ENCODE data around the gene ECI2. TPM values are rescaled to one million over a fixed set of nuclear protein-coding genes. Genes with fewer than 3 reads are reported as not detected.

Gene ECI2
- total and polyA plus RNA-seq, 10 of the 15 experiments (the other 5 are each of a cell fraction or from before 2014, with no cell fraction given): 38.7 to 129 (median 60.1) TPM

DNA sequence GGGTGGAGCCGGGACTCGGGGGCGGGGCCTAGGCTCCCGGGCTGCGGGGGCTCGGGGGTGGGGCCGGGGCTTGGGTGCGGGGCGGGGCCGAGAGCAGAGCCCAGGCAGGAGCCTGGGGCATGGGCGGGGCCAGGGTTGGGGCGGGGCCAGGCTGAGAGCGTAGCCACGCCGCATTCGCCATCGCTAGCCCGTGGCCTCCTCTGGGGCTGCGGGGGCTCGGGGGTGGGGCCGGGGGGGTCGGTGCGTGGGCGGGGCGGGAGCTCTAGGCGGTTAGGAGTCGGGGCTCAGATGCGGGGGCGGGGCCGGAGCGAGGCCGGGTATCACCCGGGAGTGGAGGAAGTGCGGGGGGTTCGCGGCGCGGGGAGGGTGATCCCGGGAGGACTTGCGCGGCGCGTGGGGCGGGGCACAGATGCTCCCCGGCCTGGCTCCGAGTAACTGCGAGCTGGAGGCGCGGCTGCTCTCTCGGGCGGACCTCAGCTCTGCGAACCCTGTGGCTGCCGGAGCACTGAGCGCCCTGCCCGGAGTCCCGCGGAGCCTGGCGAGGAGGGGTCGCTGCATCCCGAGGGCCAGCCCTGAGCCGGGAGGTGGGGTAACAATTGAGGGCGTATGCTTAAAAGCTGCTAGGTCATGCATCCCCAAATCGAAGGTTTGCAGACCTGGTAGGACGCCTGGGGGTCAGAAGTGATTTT is 434 bp upstream of the ECI2 start:
- BruUV-seq (replicated peaks): no TSS peak
- peaks cover 8% of the 10 kb centered on the region for H3K79me2 ChIP-seq (ENCODE audit: control insufficient read depth, insufficient read depth, low read length)
- in situ Hi-C loops (cut with MboI): no loop called here
- intact Hi-C loops (cut with micrococcal nuclease; ENCODE audit: unreplicated experiment): loop anchor here (5.0 kb wide), 1 partner anchor 114 kb away; a partner anchor contains a TSS
- H3K27me3 ChIP-seq (replicated peaks in 1 of 2; ENCODE audit: control insufficient read depth in 2 of 2, insufficient read depth in 2 of 2, low read length in 1 of 2): no peaks in the 10 kb centered on the region
- H3K36me3 ChIP-seq (ENCODE audit: control insufficient read depth in 2 of 2, insufficient read depth in 2 of 2, low read length in 1 of 2): no peaks in the 10 kb centered on the region
- peak; percentile 92 for ATAC-seq
- CTCF ChIA-PET: interaction anchor here (0.7 to 3.8 kb wide), 5 partner anchors 19 to 115 kb away, joined by 3 to 32 read pairs (median 4); a partner anchor contains a TSS
- peaks cover 11% of the 10 kb centered on the region for H3K4me1 ChIP-seq (ENCODE audit: control insufficient read depth, insufficient read depth, low read length)
- peak overlapping the region; percentile 85 for H3K4me2 ChIP-seq (ENCODE audit: control insufficient read depth, insufficient read depth)
- H3K4me3 ChIP-seq: peak overlapping the region; percentile 83
- H3K9me3 ChIP-seq (replicated peaks; ENCODE audit: control insufficient read depth, insufficient read depth, low read length): no peaks in the 10 kb centered on the region
- SMC1A ChIA-PET (ENCODE audit: uncharacterized antibody, unreplicated experiment): interaction anchor here (1.2 to 8.3 kb wide), 3 partner anchors 19 to 114 kb away, joined by 3 to 83 read pairs (median 4); no protein-coding TSS in a partner anchor
- POLR2A ChIA-PET: interaction anchor here (0.5 to 3.8 kb wide), 3 partner anchors 113 to 936 kb away, joined by 3 to 29 read pairs (median 3); a partner anchor contains a TSS
- peak; percentile 49 for DNase-seq (ENCODE audit: low read depth, low spot score)
- H2AFZ ChIP-seq (ENCODE audit: control insufficient read depth, low read depth, low read length): peak overlapping the region; percentile 76
- H3K9ac ChIP-seq (ENCODE audit: control insufficient read depth, insufficient read depth, low read length): peak overlapping the region; percentile 57
- FAIRE-seq: no peak
- no peaks in the 10 kb centered on the region for H4K20me1 ChIP-seq (ENCODE audit: control insufficient read depth, insufficient read depth)
- WGBS (ENCODE audit: insufficient coverage, insufficient replicate concordance, low lambda C conversion rate, missing lambda C conversion rate): under 1% methylated on average over 20 of the region's 64 CpGs
- RAD21 ChIA-PET (ENCODE audit: unreplicated experiment): interaction anchor here (0.6 to 3.5 kb wide), 9 partner anchors 13 to 1195 kb away, joined by 3 to 32 read pairs (median 4); a partner anchor contains a TSS
- H3K27ac ChIP-seq (ENCODE audit: control insufficient read depth, insufficient read depth): peak overlapping the region; percentile 57
- TF ChIP-seq IKZF1 (conservative IDR thresholded peaks at IDR 0.05): peak; percentile 45
- peak; percentile 88; the same call in 1 of the 2 replicates for TF ChIP-seq NFXL1 (IDR thresholded peaks at IDR 0.05; ENCODE audit: borderline replicate concordance)
- peak in 1 of 2 experiments; percentile 93; a peak in 2 of 3 replicates for TF ChIP-seq EGR1 (IDR thresholded peaks at IDR 0.05; ENCODE audit: borderline replicate concordance in 1 of 2, low read depth in 2 of 2, low read length in 2 of 2)
- no peak for TF ChIP-seq ZNF622 (IDR thresholded peaks at IDR 0.05)
- TF ChIP-seq SMAD5 (IDR thresholded peaks at IDR 0.05; ENCODE audit: low read depth): no peak
- TF ChIP-seq POLR2A (IDR thresholded peaks at IDR 0.05; ENCODE audit: low read depth, low read length): peak; percentile 64
- TF ChIP-seq, protein P1, sequence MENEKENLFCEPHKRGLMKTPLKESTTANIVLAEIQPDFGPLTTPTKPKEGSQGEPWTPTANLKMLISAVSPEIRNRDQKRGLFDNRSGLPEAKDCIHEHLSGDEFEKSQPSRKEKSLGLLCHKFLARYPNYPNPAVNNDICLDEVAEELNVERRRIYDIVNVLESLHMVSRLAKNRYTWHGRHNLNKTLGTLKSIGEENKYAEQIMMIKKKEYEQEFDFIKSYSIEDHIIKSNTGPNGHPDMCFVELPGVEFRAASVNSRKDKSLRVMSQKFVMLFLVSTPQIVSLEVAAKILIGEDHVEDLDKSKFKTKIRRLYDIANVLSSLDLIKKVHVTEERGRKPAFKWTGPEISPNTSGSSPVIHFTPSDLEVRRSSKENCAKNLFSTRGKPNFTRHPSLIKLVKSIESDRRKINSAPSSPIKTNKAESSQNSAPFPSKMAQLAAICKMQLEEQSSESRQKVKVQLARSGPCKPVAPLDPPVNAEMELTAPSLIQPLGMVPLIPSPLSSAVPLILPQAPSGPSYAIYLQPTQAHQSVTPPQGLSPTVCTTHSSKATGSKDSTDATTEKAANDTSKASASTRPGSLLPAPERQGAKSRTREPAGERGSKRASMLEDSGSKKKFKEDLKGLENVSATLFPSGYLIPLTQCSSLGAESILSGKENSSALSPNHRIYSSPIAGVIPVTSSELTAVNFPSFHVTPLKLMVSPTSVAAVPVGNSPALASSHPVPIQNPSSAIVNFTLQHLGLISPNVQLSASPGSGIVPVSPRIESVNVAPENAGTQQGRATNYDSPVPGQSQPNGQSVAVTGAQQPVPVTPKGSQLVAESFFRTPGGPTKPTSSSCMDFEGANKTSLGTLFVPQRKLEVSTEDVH (IDR thresholded peaks at IDR 0.05; ENCODE audit: low read depth, partially characterized antibody): no peak
- TF ChIP-seq, protein P2, sequence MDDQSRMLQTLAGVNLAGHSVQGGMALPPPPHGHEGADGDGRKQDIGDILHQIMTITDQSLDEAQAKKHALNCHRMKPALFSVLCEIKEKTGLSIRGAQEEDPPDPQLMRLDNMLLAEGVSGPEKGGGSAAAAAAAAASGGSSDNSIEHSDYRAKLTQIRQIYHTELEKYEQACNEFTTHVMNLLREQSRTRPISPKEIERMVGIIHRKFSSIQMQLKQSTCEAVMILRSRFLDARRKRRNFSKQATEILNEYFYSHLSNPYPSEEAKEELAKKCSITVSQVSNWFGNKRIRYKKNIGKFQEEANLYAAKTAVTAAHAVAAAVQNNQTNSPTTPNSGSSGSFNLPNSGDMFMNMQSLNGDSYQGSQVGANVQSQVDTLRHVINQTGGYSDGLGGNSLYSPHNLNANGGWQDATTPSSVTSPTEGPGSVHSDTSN (IDR thresholded peaks at IDR 0.05; ENCODE audit: insufficient replicate concordance, low read depth, low read length): no peak
- TF ChIP-seq, protein P3, sequence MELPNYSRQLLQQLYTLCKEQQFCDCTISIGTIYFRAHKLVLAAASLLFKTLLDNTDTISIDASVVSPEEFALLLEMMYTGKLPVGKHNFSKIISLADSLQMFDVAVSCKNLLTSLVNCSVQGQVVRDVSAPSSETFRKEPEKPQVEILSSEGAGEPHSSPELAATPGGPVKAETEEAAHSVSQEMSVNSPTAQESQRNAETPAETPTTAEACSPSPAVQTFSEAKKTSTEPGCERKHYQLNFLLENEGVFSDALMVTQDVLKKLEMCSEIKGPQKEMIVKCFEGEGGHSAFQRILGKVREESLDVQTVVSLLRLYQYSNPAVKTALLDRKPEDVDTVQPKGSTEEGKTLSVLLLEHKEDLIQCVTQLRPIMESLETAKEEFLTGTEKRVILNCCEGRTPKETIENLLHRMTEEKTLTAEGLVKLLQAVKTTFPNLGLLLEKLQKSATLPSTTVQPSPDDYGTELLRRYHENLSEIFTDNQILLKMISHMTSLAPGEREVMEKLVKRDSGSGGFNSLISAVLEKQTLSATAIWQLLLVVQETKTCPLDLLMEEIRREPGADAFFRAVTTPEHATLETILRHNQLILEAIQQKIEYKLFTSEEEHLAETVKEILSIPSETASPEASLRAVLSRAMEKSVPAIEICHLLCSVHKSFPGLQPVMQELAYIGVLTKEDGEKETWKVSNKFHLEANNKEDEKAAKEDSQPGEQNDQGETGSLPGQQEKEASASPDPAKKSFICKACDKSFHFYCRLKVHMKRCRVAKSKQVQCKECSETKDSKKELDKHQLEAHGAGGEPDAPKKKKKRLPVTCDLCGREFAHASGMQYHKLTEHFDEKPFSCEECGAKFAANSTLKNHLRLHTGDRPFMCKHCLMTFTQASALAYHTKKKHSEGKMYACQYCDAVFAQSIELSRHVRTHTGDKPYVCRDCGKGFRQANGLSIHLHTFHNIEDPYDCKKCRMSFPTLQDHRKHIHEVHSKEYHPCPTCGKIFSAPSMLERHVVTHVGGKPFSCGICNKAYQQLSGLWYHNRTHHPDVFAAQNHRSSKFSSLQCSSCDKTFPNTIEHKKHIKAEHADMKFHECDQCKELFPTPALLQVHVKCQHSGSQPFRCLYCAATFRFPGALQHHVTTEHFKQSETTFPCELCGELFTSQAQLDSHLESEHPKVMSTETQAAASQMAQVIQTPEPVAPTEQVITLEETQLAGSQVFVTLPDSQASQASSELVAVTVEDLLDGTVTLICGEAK (IDR thresholded peaks at IDR 0.05; ENCODE audit: borderline replicate concordance): no peak
- TF ChIP-seq TCF3 (IDR thresholded peaks at IDR 0.05; ENCODE audit: borderline replicate concordance, insufficient read depth, low read depth, low read length): no peak
- TF ChIP-seq HDGF (IDR thresholded peaks at IDR 0.05): peak; percentile 52; the same call in 1 of the 2 replicates
- TF ChIP-seq CHD4 (IDR thresholded peaks at IDR 0.05): no peak
- peak; percentile 42; the same call in 1 of the 2 replicates for TF ChIP-seq NR2F1 (conservative IDR thresholded peaks at IDR 0.05)
- TF ChIP-seq RAD21 (IDR thresholded peaks at IDR 0.05; ENCODE audit: insufficient read depth, low read depth, low read length): no peak
